Cardiac muscle cell (in vitro differentiated cells and primary cell): ENCODE measurements around the gene VEGFB. TPM values are rescaled to one million over a fixed set of nuclear protein-coding genes. Genes with fewer than 3 reads are reported as not detected.

Source experiments
- DNase-seq, 2 donors: peaks; one replicate each; pipeline versions ENCODE4 v3.0.0 to v3.0.0-alpha.2; 2010 to 2017; ENCODE audit warnings: low read depth in 1 of 2, low spot score in 1 of 2
- H3K27ac ChIP-seq: fragments of 200-600 bp; sonication (generic); 2 replicates; pipeline ENCODE4 v1.5.1; 2016
- H3K27me3 ChIP-seq: fragments of 200-600 bp; sonication (generic); 2 replicates; pipeline ENCODE4 v1.6.0; 2016; ENCODE audit warnings: control low read depth
- H3K36me3 ChIP-seq: fragments of 200-600 bp; sonication (generic); 2 replicates; pipeline ENCODE4 v1.5.1; 2016; ENCODE audit warnings: control low read depth
- H3K4me1 ChIP-seq: fragments of 200-600 bp; sonication (generic); 2 replicates; pipeline ENCODE4 v1.8.1; 2017; ENCODE audit warnings: low read depth, mild to moderate bottlenecking, mixed run types
- H3K4me3 ChIP-seq: fragments of 200-600 bp; sonication (generic); 2 replicates; pipeline ENCODE4 v1.5.1; 2016; ENCODE audit warnings: mild to moderate bottlenecking
- H3K9me3 ChIP-seq: fragments of 200-600 bp; sonication (generic); 2 replicates; pipeline ENCODE4 v1.5.1; 2017; ENCODE audit warnings: low read depth, mild to moderate bottlenecking, control low read depth
- CTCF ChIP-seq: IDR thresholded peaks from 2 replicates; pipeline ENCODE4 v1.5.1; 2012; ENCODE audit warnings: low read depth, mild to moderate bottlenecking, low read length
- polyA plus RNA-seq: library from polyadenylated mRNA; unstranded; fragments of >200 nt; fragmentation: Nextera tagmentation; extraction: Ambion mirVana; gene quantifications from 2 replicates; pipeline ENCODE4 v1.2.1, GENCODE V29; 2016
- total RNA-seq: library from RNA; depleted of rRNA; stranded (reverse); fragments of >200 nt; gene quantifications from 2 replicates; pipeline ENCODE4 v1.2.3, GENCODE V29; 2016

Gene VEGFB
- total and polyA plus RNA-seq, 2 experiments from 2014 or later = 162 to 199 TPM

GRCh38 chr11:64267207-64267945 lies 33.0 kb downstream of the VEGFB start:
- Histone ChIP-seq H3K36me3 (no peaks in the 10 kb centered on the region), H3K9me3 (no peaks in the 10 kb centered on the region), H3K27ac (no peak overlapping the region), H3K4me1 (peaks cover 8% of the 10 kb centered on the region), H3K4me3 (no peak overlapping the region), H3K27me3 (no peaks in the 10 kb centered on the region)
- DNase-seq = peak in 1 of 2 donors; percentile 35
- no peak for TF ChIP-seq CTCF

- Histone ChIP-seq H3K4me3 (peak overlapping the region; percentile 54), H3K27ac (peak overlapping the region; percentile 89), H3K4me1 (peaks cover 8% of the 10 kb centered on the region), H3K36me3 (no peaks in the 10 kb centered on the region), H3K9me3 (no peaks in the 10 kb centered on the region), H3K27me3 (no peaks in the 10 kb centered on the region)
- no peak for TF ChIP-seq CTCF
- peak in 1 of 2 donors; percentile 92 for DNase-seq
Measured at GRCh38 chr11:64268025-64268892, 33.9 kb downstream of the VEGFB start.

- no peaks in the 10 kb centered on the region for H3K36me3 ChIP-seq
- no peak for TF ChIP-seq CTCF
- H3K9me3 ChIP-seq = no peaks in the 10 kb centered on the region
- peak in 1 of 2 donors; percentile 73 for DNase-seq
- H3K27ac ChIP-seq = peak overlapping the region; percentile 89
- H3K4me3 ChIP-seq = peak overlapping the region; percentile 54
- no peaks in the 10 kb centered on the region for H3K27me3 ChIP-seq
- H3K4me1 ChIP-seq = peaks cover 8% of the 10 kb centered on the region
Measured at GRCh38 chr11:64268893-64269539, 34.6 kb downstream of the VEGFB start.

GRCh38 chr11:64269540-64270220 lies 35.3 kb downstream of the VEGFB start:
- Histone ChIP-seq H3K9me3 (no peaks in the 10 kb centered on the region), H3K4me1 (peaks cover 8% of the 10 kb centered on the region), H3K27me3 (no peaks in the 10 kb centered on the region), H3K36me3 (no peaks in the 10 kb centered on the region), H3K4me3 (peak overlapping the region; percentile 56), H3K27ac (peak overlapping the region; percentile 92)
- TF ChIP-seq CTCF = peak; percentile 5
- DNase-seq = peak; percentile 99 to 100

- Histone ChIP-seq H3K36me3 (no peaks in the 10 kb centered on the region), H3K9me3 (no peaks in the 10 kb centered on the region)
Measured at GRCh38 chr11:64275031-64275800, 40.8 kb downstream of the VEGFB start.

More at GRCh38 chr11:64275031-64275800, 40.8 kb downstream of the VEGFB start:
- no peak overlapping the region for H3K27ac ChIP-seq
- DNase-seq = no peak
- TF ChIP-seq CTCF = no peak
- no peak overlapping the region for H3K4me3 ChIP-seq
- H3K4me1 ChIP-seq = no peaks in the 10 kb centered on the region
- H3K27me3 ChIP-seq = no peaks in the 10 kb centered on the region
